Vagina (tissue), 2 donors: Measurements from ENCODE around the gene TMEM215. TPM values are rescaled to one million over a fixed set of nuclear protein-coding genes. Genes with fewer than 3 reads are reported as not detected.

Experiments used
- DNase-seq, 2 donors: peaks; one replicate each; pipeline ENCODE4 v3.0.0-alpha.2; 2017; ENCODE audit errors: extremely low spot score in 2 of 2
- H3K27ac ChIP-seq: fragments of 200-600 bp; sonication (generic); one replicate; pipeline ENCODE4 v1.5.1; 2019
- H3K27me3 ChIP-seq: fragments of 200-600 bp; sonication (generic); one replicate; pipeline ENCODE4 v1.5.1; 2019
- H3K36me3 ChIP-seq, 2 donors: fragments of 200-600 bp; sonication (generic); one replicate each; pipeline ENCODE4 v1.5.1; 2017 to 2019
- H3K4me1 ChIP-seq: fragments of 200-600 bp; sonication (generic); one replicate; pipeline ENCODE4 v1.5.1; 2019
- H3K4me3 ChIP-seq, 2 donors: fragments of 200-600 bp; sonication (generic); 1 replicate in 1 of 2; 2 replicates in 1 of 2; pipeline ENCODE4 v1.5.1; 2016 to 2019
- H3K9me3 ChIP-seq: fragments of 200-600 bp; sonication (generic); one replicate; pipeline ENCODE4 v1.5.1; 2019
- POLR2A ChIP-seq, 2 donors: fragments of 450-650 bp; IDR thresholded peaks; one replicate each; pipeline ENCODE4 v1.6.1; 2017; ENCODE audit warnings: antibody characterized with exemption in 2 of 2, mild to moderate bottlenecking in 2 of 2, moderate library complexity in 2 of 2
- POLR2AphosphoS5 ChIP-seq, 2 donors: sonication (generic); formaldehyde crosslinking; IDR thresholded peaks; one replicate each; pipeline ENCODE4 v1.9.0; 2017; ENCODE audit warnings: antibody characterized with exemption in 2 of 2, mild to moderate bottlenecking in 2 of 2, low read depth in 1 of 2; ENCODE audit not compliant: insufficient read depth in 1 of 2
- intact Hi-C: fragments of 100-400 bp; cut with DNase I; formaldehyde crosslinking; loops from one replicate; pipeline ENCODE4 v1.15.1; 2023
- total RNA-seq: library from RNA; depleted of rRNA; stranded (reverse); fragments of >200 nt; gene quantifications from one replicate; pipeline ENCODE4 v1.2.3, GENCODE V29; 2016
- TF ChIP-seq, protein P1 (sequence below), 3 experiments: fragments of 450-650 bp in 2 of 3; fragments of 200-600 bp in 1 of 3; sonication (generic) in 1 of 3; IDR thresholded peaks; one replicate each; pipeline ENCODE4 v1.5.1; 2017 to 2019; ENCODE audit warnings: antibody characterized with exemption in 3 of 3, mild to moderate bottlenecking in 2 of 3, moderate library complexity in 2 of 3

The TMEM215 gene
- total RNA-seq, 1 donor from 2014 or later: not detected

DNA sequence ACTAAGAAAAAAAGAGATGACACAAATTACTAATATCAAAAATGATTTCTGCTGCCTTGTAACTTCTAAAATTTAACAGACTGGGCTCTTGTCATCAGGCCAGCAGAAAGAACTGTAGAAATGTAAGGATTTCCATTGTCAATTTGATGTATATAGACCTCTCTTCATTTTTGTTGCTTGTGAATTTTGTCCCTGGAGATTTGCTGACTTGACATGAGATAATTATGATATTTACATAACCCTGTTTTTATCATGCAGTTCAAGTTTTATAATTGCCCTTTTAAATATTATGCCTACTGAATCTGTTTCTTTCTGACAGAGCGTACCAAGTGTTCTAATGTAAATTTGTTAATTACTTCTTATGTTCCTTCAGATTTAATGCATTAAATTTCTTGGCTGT lies 23.9 kb downstream of the TMEM215 start:
- no peaks in the 10 kb centered on the region for H3K27me3 ChIP-seq
- intact Hi-C loops: no loop called here
- no peak for TF ChIP-seq POLR2AphosphoS5 (IDR thresholded peaks at IDR 0.05; ENCODE audit: insufficient read depth in 1 of 2, low read depth in 1 of 2)
- TF ChIP-seq POLR2A (IDR thresholded peaks at IDR 0.05): no peak
- TF ChIP-seq, protein P1, sequence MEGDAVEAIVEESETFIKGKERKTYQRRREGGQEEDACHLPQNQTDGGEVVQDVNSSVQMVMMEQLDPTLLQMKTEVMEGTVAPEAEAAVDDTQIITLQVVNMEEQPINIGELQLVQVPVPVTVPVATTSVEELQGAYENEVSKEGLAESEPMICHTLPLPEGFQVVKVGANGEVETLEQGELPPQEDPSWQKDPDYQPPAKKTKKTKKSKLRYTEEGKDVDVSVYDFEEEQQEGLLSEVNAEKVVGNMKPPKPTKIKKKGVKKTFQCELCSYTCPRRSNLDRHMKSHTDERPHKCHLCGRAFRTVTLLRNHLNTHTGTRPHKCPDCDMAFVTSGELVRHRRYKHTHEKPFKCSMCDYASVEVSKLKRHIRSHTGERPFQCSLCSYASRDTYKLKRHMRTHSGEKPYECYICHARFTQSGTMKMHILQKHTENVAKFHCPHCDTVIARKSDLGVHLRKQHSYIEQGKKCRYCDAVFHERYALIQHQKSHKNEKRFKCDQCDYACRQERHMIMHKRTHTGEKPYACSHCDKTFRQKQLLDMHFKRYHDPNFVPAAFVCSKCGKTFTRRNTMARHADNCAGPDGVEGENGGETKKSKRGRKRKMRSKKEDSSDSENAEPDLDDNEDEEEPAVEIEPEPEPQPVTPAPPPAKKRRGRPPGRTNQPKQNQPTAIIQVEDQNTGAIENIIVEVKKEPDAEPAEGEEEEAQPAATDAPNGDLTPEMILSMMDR (IDR thresholded peaks at IDR 0.05): no peak
- H3K4me3 ChIP-seq: no peak overlapping the region
- H3K27ac ChIP-seq: no peak overlapping the region
- H3K36me3 ChIP-seq: no peaks in the 10 kb centered on the region
- DNase-seq: no peak
- H3K9me3 ChIP-seq: no peaks in the 10 kb centered on the region
- H3K4me1 ChIP-seq: no peaks in the 10 kb centered on the region

DNA sequence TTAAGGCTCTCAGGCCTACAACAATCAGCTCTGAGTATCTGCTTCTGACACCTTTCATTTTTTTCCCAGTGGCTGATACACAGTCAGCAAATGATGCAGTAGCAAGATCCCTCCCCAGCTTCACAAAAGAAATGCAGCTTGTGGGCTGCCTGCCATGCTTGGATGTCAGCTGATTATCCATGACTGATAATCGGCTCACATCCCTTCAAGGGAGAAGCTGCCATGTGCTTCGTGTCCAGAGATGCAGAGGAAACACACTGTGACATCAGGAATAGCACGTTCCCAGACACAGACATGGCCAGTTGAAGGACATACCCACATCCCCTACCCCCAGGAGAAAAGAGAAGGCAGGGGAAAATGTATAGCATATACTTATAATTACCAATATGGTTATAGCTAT lies 27.9 kb downstream of the TMEM215 start:
- TF ChIP-seq POLR2AphosphoS5 (IDR thresholded peaks at IDR 0.05; ENCODE audit: insufficient read depth in 1 of 2, low read depth in 1 of 2) (no peak), POLR2A (IDR thresholded peaks at IDR 0.05) (no peak)
- TF ChIP-seq, protein P1 (IDR thresholded peaks at IDR 0.05): no peak
- intact Hi-C loops: no loop called here
- no peaks in the 10 kb centered on the region for H3K27me3 ChIP-seq
- no peak overlapping the region for H3K27ac ChIP-seq
- H3K4me1 ChIP-seq: no peaks in the 10 kb centered on the region
- no peaks in the 10 kb centered on the region for H3K9me3 ChIP-seq
- no peak overlapping the region for H3K4me3 ChIP-seq
- DNase-seq: no peak
- no peaks in the 10 kb centered on the region for H3K36me3 ChIP-seq

DNA sequence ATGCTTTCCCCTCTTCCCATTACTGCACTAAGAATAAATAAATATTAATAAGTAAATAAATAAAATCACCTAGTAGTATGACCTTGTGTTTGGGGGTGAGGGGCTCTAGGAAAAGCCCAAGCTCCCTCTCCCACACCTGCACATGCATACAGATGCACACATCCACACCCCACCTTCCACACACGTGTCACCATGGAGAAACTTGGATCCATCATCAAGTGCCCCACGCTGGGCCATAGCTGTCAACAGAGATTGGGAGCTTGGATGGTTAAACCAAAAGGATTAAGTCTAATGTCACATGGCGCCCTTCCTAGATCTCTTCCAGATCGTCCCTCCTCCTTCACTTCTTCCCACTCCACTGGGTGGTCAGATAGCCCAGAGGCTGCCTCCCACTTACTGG lies 37.0 kb downstream of the TMEM215 start:
- TF ChIP-seq POLR2AphosphoS5 (IDR thresholded peaks at IDR 0.05; ENCODE audit: insufficient read depth in 1 of 2, low read depth in 1 of 2) (no peak), POLR2A (IDR thresholded peaks at IDR 0.05) (no peak)
- TF ChIP-seq, protein P1 (IDR thresholded peaks at IDR 0.05): no peak
- H3K27ac ChIP-seq: no peak overlapping the region
- intact Hi-C loops: no loop called here
- no peaks in the 10 kb centered on the region for H3K4me1 ChIP-seq
- no peaks in the 10 kb centered on the region for H3K36me3 ChIP-seq
- H3K27me3 ChIP-seq: no peaks in the 10 kb centered on the region
- H3K4me3 ChIP-seq: no peak overlapping the region
- no peak for DNase-seq
- no peaks in the 10 kb centered on the region for H3K9me3 ChIP-seq

DNA sequence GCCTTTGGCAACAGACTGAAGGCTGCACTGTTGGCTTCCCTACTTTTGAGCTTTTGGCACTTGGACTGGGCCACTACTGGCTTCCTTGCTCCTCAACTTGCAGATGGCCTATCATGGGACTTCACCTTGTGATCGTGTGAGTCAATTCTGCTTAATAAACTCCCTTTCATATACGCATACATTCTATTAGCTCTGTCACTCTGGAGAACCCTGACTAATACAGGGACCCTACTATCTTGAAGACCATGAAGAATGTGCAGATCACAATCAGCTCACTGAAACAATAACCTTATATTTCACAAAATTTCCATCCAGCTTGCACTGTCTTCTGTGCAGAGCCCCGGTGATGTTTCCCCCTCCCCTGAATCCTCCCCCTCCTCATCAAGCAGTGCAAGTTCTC lies 39.8 kb downstream of the TMEM215 start:
- Histone ChIP-seq H3K4me1 (no peaks in the 10 kb centered on the region), H3K36me3 (no peaks in the 10 kb centered on the region), H3K4me3 (no peak overlapping the region), H3K9me3 (no peaks in the 10 kb centered on the region), H3K27ac (no peak overlapping the region), H3K27me3 (no peaks in the 10 kb centered on the region)
- intact Hi-C loops: no loop called here
- no peak for DNase-seq
- TF ChIP-seq POLR2AphosphoS5 (IDR thresholded peaks at IDR 0.05; ENCODE audit: insufficient read depth in 1 of 2, low read depth in 1 of 2) (no peak), POLR2A (IDR thresholded peaks at IDR 0.05) (no peak)
- TF ChIP-seq, protein P1 (IDR thresholded peaks at IDR 0.05): no peak

DNA sequence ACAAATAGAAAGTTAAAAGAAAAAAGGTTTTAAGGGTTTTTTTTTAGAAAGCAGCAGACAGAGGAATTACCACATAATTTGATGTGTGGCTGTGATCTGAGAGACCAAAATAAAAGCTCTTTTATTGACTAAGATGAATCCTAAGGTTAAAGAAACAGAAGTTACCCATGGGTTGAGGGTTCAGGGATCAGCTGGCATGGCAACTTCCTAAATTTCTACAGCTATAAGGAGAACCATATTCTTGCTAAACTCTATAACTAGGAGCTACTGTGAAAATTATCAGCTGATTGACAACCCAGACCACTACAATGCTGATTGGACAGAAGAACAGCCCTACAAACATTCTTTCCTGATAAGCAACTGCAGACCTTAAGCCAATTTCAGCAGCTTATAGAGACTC lies 40.2 kb downstream of the TMEM215 start:
- intact Hi-C loops: no loop called here
- Histone ChIP-seq H3K27ac (no peak overlapping the region), H3K27me3 (no peaks in the 10 kb centered on the region), H3K36me3 (no peaks in the 10 kb centered on the region), H3K4me3 (no peak overlapping the region), H3K9me3 (no peaks in the 10 kb centered on the region), H3K4me1 (no peaks in the 10 kb centered on the region)
- DNase-seq: no peak
- no peak for TF ChIP-seq POLR2A (IDR thresholded peaks at IDR 0.05)
- no peak for TF ChIP-seq POLR2AphosphoS5 (IDR thresholded peaks at IDR 0.05; ENCODE audit: insufficient read depth in 1 of 2, low read depth in 1 of 2)
- TF ChIP-seq, protein P1 (IDR thresholded peaks at IDR 0.05): no peak
